ENCODE data around the gene ADGRF5.

- TF ChIP-seq ZNF217 (IDR thresholded peaks at IDR 0.05), result no peak
- no peak for TF ChIP-seq CREB1 (IDR thresholded peaks at IDR 0.05; ENCODE audit: low read depth)
- no peak for TF ChIP-seq RELA (IDR thresholded peaks at IDR 0.05; ENCODE audit: borderline replicate concordance, partially characterized antibody)
- TF ChIP-seq CTCF (IDR thresholded peaks at IDR 0.05 in 2 of 3, conservative IDR thresholded peaks at IDR 0.05 in 1 of 3; ENCODE audit: control insufficient read depth in 2 of 3, extremely low read depth in 1 of 3, insufficient read depth in 1 of 3, low read depth in 3 of 3, low read length in 3 of 3), result no peak
These were observed 37.7 kb upstream of the ADGRF5 start for GRCh38 chr6:46959419-46959818.

Measured in GM12878 (cell line).